HG03108 (cell line): ENCODE measurements around the gene DYNAP.

Experiments used
- ATAC-seq: cut with Tn5 transposase; IDR thresholded peaks from one replicate; pipeline ENCODE4 v1.9.1; 2021; ENCODE audit warnings: moderate library complexity; ENCODE audit not compliant: unreplicated experiment

Gene DYNAP

GRCh38 chr18:54590945-54591344 is at the start of gene DYNAP:
DYNAP (plus strand) TSS chr18:54591245; CDS start chr18:54591283, 38 bp downstream.
- no peak for ATAC-seq

DNA sequence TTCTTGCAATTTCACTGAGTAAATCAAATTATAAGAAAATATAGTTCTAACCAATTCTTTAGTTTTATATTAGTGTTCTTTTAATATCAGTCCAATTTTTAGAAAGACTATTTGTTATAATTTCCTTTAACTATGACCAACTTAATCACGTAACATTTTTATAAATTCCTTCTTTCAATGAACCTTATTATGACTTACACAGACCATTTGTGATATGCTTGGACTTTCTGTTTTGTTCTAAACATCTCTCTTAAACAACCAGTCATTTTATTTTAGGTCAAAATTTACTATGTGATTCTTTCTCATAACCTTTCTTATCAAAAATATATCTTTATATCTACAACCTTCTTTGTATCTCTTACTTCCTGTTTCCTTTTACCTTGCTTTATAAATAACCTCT is 39.5 kb upstream of the DYNAP start:
- ATAC-seq: no peak

DNA sequence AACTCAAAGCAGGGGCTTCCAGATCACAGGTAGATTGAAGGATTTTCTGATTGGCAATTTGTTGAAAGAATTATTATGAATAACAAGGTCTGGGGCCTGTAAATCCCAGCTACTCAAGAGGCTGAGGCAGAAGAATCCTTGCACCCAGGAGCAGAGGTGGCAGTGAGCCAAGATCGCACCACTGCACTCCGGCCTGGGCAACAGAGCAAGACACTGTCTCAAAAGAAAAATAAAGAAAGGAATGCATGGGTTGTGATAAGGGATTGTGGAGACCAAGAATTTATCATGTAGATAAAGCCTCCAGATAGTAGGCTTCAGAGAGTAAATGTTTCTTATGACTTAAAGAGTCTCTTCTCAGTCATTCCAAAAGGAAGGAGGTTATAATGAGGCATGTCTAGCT is 35.8 kb upstream of the DYNAP start:
- ATAC-seq: no peak

- ATAC-seq: no peak
Measured at GRCh38 chr18:54555996-54556395, 35.0 kb upstream of the DYNAP start.

- ATAC-seq: no peak
Measured at GRCh38 chr18:54557958-54558357, 33.1 kb upstream of the DYNAP start.

GRCh38 chr18:54558609-54559585 is 32.1 kb upstream of the DYNAP start:
- ATAC-seq: no peak

GRCh38 chr18:54561706-54562267 is 29.3 kb upstream of the DYNAP start:
- ATAC-seq: no peak

DNA sequence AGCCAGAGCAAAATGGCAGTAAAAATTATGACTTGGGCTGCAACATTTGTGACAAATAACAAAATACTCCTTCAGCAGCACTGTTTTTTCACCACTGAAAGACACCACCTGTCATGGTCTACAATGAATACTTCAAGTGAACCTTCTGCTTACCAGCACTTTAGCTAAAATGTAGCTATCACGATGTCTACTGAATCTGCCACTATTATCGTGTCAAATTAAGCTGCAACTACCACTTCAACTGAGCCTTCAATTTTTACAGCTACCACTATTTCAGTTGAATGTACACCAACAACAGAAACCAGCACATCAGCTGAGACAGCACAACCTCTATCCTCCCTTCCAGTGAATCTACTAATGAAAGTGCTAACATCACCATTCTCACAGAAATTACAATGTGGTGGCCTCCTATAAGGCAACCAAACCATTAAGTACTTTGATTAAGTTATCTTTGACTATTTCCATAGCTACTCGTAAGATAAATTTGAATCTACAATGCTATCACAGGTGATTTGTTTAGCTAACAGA is 10.8 kb upstream of the DYNAP start:
- ATAC-seq: no peak

DNA sequence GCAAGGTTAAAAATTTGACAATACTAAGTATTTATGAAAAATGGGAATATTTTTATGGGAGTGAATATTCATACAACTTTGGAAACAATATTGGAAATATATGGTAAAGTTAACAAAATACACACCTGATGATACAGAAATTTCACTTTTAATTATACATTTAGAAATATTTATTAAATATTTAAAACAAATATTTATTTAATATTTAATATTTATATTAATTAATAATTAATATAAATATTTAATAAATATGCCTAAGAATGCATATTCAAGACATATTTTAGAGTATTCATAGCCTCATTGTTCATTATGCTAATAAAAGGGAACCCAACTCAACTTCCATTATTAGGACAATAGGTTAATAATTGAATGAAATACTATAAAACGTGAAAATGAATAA is 7.0 kb upstream of the DYNAP start:
- no peak for ATAC-seq

GRCh38 chr18:54585743-54586142 is 5.3 kb upstream of the DYNAP start:
- ATAC-seq: no peak

- no peak for ATAC-seq
Measured at GRCh38 chr18:54604211-54604610, 13.2 kb downstream of the DYNAP start.

DNA sequence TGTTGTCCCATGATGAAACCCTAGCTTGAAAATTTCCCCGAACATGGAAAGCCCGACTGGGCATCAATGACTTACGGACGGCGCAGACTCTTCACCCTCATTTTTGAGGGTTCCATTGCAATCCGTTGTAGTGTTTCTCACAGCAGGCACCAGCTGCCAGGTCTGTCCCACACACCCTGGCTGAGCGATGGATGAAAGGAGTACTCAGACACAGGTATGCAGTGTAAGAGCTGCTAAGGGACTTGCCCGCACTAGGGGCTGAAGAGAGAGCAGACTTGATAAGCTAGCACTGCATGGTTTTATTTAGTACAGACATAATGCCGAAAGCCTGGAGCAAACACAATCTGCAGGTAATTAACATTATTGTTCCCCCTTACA is 15.8 kb downstream of the DYNAP start:
- ATAC-seq: no peak

- ATAC-seq: no peak
Measured at GRCh38 chr18:54607213-54608027, 16.4 kb downstream of the DYNAP start.

GRCh38 chr18:54608028-54608642 is 17.1 kb downstream of the DYNAP start:
- ATAC-seq: no peak

DNA sequence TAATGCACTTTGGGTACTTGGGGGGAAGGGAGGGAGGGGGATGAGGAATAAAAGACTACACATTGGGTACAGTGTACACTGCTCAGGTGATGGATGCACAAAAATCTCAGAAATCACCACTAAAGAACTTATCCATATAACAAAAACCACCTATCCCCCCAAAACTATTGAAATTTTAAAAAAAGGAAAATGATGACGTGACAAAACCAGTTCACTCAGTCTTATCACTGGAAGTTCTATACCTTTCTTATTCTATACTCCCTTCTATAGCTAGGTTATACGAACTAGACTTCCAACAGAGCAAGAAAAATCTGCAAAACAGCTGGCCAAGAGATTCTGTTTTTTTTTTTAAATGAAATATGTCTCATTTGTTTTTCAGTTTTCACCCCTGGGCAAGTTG is 20.8 kb downstream of the DYNAP start:
- no peak for ATAC-seq

- no peak for ATAC-seq
Measured at GRCh38 chr18:54612237-54612636, 21.2 kb downstream of the DYNAP start.

GRCh38 chr18:54613174-54613573 is 22.1 kb downstream of the DYNAP start:
- no peak for ATAC-seq

GRCh38 chr18:54616220-54616848 is 25.3 kb downstream of the DYNAP start:
- ATAC-seq: peak; percentile 66

GRCh38 chr18:54622084-54622483 is 31.0 kb downstream of the DYNAP start:
- ATAC-seq: no peak

GRCh38 chr18:54626779-54627178 is 35.7 kb downstream of the DYNAP start:
- no peak for ATAC-seq
